Esophagus muscularis mucosa (tissue), 4 donors: ENCODE data around the gene LRRK1. TPM values are rescaled to one million over a fixed set of nuclear protein-coding genes. Genes with fewer than 3 reads are reported as not detected.

Source experiments
- DNase-seq: peaks from one replicate; pipeline ENCODE4 v3.0.0-alpha.2; 2017; ENCODE audit errors: extremely low spot score
- H3K27ac ChIP-seq, 4 donors: fragments of 200-600 bp; sonication (generic); replicated peaks in 1 of 4; 1 replicate in 3 of 4; 2 replicates in 1 of 4; pipeline ENCODE4 v1.5.1; 2016 to 2019; ENCODE audit warnings: mild to moderate bottlenecking in 1 of 4
- H3K27me3 ChIP-seq, 4 donors: fragments of 200-600 bp; sonication (generic); one replicate each; pipeline versions ENCODE4 v1.5.1 to v1.6.0; 2016 to 2019
- H3K36me3 ChIP-seq, 4 donors: fragments of 200-600 bp; sonication (generic); one replicate each; pipeline ENCODE4 v1.5.1; 2016 to 2019
- H3K4me1 ChIP-seq, 4 donors: fragments of 200-600 bp; sonication (generic); one replicate each; pipeline ENCODE4 v1.5.1; 2016 to 2019
- H3K4me3 ChIP-seq, 4 donors: fragments of 200-600 bp; sonication (generic); 1 replicate in 2 of 4; 2 replicates in 2 of 4; pipeline ENCODE4 v1.5.1; 2016 to 2019; ENCODE audit warnings: mild to moderate bottlenecking in 4 of 4, moderate library complexity in 1 of 4
- H3K9me3 ChIP-seq, 4 donors: fragments of 200-600 bp; sonication (generic); 1 replicate in 3 of 4; 2 replicates in 1 of 4; pipeline ENCODE4 v1.5.1; 2016 to 2019
- EP300 ChIP-seq: sonication (generic); formaldehyde crosslinking; IDR thresholded peaks from one replicate; pipeline ENCODE4 v1.6.1; 2017; ENCODE audit warnings: antibody characterized with exemption
- POLR2A ChIP-seq: fragments of 450-650 bp; IDR thresholded peaks from one replicate; pipeline ENCODE4 v1.6.1; 2017; ENCODE audit warnings: antibody characterized with exemption, moderate library complexity, mild to moderate bottlenecking, low read depth
- POLR2AphosphoS5 ChIP-seq, 2 donors: sonication (generic); formaldehyde crosslinking; IDR thresholded peaks; one replicate each; pipeline ENCODE4 v1.6.1; 2017; ENCODE audit warnings: antibody characterized with exemption in 2 of 2
- WGBS: methylation state at CpG from one replicate; pipeline ENCODE4 v1.1.5; 2018; 5-methylcytosine and 5-hydroxymethylcytosine counted together
- intact Hi-C: fragments of 100-400 bp; cut with DNase I; formaldehyde crosslinking; loops from one replicate; pipeline ENCODE4 v1.15.1; 2023
- total RNA-seq, 4 donors: library from RNA; depleted of rRNA; stranded (reverse); fragments of >200 nt; gene quantifications; one replicate each; pipeline versions ENCODE4 v1.1.0 to v1.2.1, GENCODE V29; 2016
- TF ChIP-seq, protein P1 (sequence below), 3 experiments: fragments of 200-600 bp in 2 of 3; fragments of 450-650 bp in 1 of 3; sonication (generic) in 2 of 3; IDR thresholded peaks; one replicate each; pipeline ENCODE4 v1.5.1; 2017 to 2019; ENCODE audit warnings: antibody characterized with exemption in 3 of 3, mild to moderate bottlenecking in 2 of 3, moderate library complexity in 1 of 3

The LRRK1 gene
- total RNA-seq, 4 donors from 2014 or later: 11.3 to 18.0 (median 15.4) TPM

DNA sequence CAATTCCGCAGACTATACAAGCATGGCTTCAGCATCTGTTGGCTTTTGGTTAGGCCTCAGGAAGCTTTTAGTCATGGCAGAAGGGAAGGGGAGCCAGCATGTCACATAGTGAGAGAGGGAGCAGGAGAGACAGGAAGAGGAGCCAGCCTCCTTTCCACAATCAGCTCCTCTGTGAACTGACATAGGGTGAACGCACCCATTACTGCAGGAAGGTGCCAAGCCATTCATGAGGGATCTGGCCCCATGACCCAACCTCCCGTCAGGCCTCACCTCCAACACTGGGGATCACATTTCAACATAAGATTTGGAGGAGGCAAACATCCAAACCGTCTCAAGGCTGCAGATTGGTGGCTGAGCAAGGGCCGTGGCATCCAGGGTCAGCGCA, 106.3 kb downstream of the LRRK1 start:
- intact Hi-C loops: no loop called here
- H3K4me3 ChIP-seq: no peak overlapping the region
- no peak for TF ChIP-seq POLR2A
- TF ChIP-seq EP300: no peak
- no peak for TF ChIP-seq POLR2AphosphoS5 (IDR thresholded peaks at IDR 0.05)
- TF ChIP-seq, protein P1, sequence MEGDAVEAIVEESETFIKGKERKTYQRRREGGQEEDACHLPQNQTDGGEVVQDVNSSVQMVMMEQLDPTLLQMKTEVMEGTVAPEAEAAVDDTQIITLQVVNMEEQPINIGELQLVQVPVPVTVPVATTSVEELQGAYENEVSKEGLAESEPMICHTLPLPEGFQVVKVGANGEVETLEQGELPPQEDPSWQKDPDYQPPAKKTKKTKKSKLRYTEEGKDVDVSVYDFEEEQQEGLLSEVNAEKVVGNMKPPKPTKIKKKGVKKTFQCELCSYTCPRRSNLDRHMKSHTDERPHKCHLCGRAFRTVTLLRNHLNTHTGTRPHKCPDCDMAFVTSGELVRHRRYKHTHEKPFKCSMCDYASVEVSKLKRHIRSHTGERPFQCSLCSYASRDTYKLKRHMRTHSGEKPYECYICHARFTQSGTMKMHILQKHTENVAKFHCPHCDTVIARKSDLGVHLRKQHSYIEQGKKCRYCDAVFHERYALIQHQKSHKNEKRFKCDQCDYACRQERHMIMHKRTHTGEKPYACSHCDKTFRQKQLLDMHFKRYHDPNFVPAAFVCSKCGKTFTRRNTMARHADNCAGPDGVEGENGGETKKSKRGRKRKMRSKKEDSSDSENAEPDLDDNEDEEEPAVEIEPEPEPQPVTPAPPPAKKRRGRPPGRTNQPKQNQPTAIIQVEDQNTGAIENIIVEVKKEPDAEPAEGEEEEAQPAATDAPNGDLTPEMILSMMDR (IDR thresholded peaks at IDR 0.05): no peak
- peaks cover 0 to 46% (median 24%) of the 10 kb centered on the region in 4 donors for H3K36me3 ChIP-seq
- no peaks in the 10 kb centered on the region for H3K27me3 ChIP-seq
- peaks cover 5 to 11% (median 8%) of the 10 kb centered on the region in 4 donors for H3K4me1 ChIP-seq
- WGBS: 93% methylated on average over 6 of the region's 6 CpGs
- H3K27ac ChIP-seq: no peak overlapping the region
- no peak for DNase-seq
- H3K9me3 ChIP-seq: no peaks in the 10 kb centered on the region

DNA sequence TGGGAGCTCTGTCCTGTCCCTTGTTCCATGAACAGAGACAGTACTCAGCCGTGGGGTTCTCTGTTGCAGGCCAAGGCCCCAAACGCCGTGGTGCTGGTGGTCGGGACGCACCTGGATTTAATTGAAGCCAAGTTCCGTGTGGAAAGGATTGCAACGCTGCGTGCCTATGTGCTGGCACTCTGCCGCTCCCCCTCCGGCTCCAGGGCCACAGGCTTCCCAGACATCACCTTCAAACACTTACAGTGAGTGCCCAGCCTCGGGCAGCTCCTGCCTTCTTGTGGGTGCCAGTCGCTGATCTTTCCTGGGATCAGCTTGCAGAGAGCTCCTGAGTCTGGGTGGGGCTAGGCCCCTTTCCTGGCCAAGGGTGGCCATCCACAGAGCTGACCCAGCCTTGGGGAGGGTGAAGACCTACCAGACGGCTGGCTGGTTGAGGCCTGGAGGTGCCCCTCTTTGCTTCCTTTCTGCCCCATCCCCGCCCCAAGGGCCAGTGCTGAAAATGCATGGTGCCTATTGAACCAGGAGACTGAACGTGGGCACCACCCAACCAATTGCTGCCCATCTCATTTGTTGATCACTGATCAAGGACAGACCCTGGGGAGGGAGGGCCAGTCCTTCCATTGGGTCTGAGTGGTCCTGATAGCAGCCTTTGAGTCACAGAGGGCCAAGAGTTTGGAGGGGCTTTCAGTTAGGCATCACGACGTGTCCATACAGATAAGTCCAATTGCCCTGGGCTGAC, 106.9 kb downstream of the LRRK1 start:
- Histone ChIP-seq H3K9me3 (no peaks in the 10 kb centered on the region), H3K4me3 (no peak overlapping the region), H3K27ac (no peak overlapping the region), H3K4me1 (peaks cover 5 to 11% (median 8%) of the 10 kb centered on the region in 4 donors), H3K36me3 (peaks cover 0 to 43% (median 23%) of the 10 kb centered on the region in 4 donors), H3K27me3 (no peaks in the 10 kb centered on the region)
- peak; percentile 75 for DNase-seq
- 94% methylated on average over 3 of the region's 17 CpGs for WGBS
- intact Hi-C loops: no loop called here
- TF ChIP-seq POLR2AphosphoS5 (IDR thresholded peaks at IDR 0.05): no peak
- no peak for TF ChIP-seq EP300
- TF ChIP-seq, protein P1 (IDR thresholded peaks at IDR 0.05): no peak
- TF ChIP-seq POLR2A: no peak

DNA sequence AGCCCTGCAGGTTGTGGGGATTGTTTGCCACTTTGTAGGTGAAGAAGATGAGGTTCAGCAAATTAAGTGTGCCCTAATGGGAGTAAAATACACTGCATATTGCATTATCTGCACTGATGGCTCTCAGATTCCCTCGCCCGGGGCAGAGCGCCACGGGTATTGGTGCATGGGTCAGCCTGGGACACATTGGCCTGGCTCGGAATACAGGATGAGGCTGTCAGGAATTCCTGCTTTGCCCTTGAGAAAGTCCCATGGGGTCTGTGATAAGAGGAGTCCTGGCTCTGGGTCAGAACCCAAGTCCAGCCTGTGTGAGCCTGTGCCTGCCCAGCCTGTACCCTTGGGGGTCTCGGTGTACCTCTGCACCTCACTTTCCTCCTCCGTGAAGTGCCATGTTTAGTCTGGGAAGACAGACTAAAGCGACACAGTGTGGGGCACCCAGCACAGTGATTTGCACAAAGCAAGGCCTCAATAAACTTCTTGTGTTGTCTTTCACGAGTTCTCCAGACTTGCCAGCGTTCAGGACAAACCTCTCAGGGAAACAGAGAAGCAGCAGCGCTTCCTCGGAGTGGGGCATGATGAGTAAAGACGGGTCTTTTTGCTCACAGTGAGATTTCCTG, 107.6 kb downstream of the LRRK1 start:
- Histone ChIP-seq H3K9me3 (no peaks in the 10 kb centered on the region), H3K36me3 (peaks cover 0 to 40% (median 21%) of the 10 kb centered on the region in 4 donors), H3K27me3 (no peaks in the 10 kb centered on the region), H3K27ac (no peak overlapping the region), H3K4me1 (peaks cover 5 to 11% (median 8%) of the 10 kb centered on the region in 4 donors), H3K4me3 (no peak overlapping the region)
- DNase-seq: peak; percentile 91
- intact Hi-C loops: no loop called here
- TF ChIP-seq, protein P1 (IDR thresholded peaks at IDR 0.05): no peak
- no peak for TF ChIP-seq POLR2AphosphoS5 (IDR thresholded peaks at IDR 0.05)
- TF ChIP-seq EP300: no peak
- TF ChIP-seq POLR2A: no peak
- 80% methylated on average over 13 of the region's 13 CpGs for WGBS

DNA sequence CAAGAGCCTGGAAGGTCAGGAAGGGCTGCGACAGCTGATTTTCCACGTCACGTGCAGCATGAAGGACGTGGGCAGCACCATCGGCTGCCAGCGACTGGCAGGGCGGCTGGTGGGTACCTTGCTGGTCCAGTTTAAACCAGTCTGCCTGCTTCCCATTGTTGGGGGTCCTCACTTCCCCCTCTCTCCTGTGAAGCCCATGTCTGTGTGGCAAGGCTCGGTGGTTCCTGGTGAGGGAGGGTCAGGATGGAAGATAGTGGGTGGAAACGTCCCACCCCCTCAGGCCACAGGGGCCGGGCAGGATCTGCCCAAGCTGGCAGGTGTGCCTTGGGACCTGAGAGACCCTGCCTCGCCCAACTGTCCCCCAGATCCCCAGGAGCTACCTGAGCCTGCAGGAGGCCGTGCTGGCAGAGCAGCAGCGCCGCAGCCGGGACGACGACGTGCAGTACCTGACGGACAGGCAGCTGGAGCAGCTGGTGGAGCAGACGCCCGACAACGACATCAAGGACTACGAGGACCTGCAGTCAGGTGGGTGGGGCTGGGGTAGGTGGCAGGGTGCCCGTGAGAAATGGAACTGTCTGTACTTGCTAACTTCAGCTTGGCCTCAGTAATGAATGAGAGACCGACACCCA, 108.2 kb downstream of the LRRK1 start:
- Histone ChIP-seq H3K9me3 (no peaks in the 10 kb centered on the region), H3K27me3 (no peaks in the 10 kb centered on the region), H3K36me3 (peaks cover 0 to 38% (median 16%) of the 10 kb centered on the region in 4 donors), H3K27ac (no peak overlapping the region), H3K4me3 (no peak overlapping the region), H3K4me1 (peaks cover 5 to 11% (median 8%) of the 10 kb centered on the region in 4 donors)
- intact Hi-C loops: no loop called here
- peak; percentile 79 for DNase-seq
- WGBS: 77% methylated on average over 18 of the region's 25 CpGs
- TF ChIP-seq, protein P1 (IDR thresholded peaks at IDR 0.05): no peak
- TF ChIP-seq EP300 (no peak), POLR2AphosphoS5 (IDR thresholded peaks at IDR 0.05) (no peak), POLR2A (no peak)
